Stimulated activated CD8-positive, alpha-beta memory T cell treated with anti-CD3 and anti-CD28 coated beads, Interleukin-4, amount 100 ng/mL, for 48 hours (primary cell): ENCODE measurements around the gene PRDX2.
"Not testable (repeated sequence)": the region's sequence is repeated elsewhere in the genome, so short reads cannot be mapped to it uniquely, and the experiment has no call there.

Source experiments
- DNase-seq: peaks from one replicate; pipeline ENCODE4 v3.0.0-alpha.2; 2020

PRDX2 gene

GRCh38 chr19:12825254-12826131 lies 23.9 kb upstream of the PRDX2 start:
- peak; percentile 59 for DNase-seq

- no peak for DNase-seq
Observed at GRCh38 chr19:12821761-12822160, 20.2 kb upstream of the PRDX2 start.

- not testable (repeated sequence) for DNase-seq
Observed at GRCh38 chr19:12817810-12818209, 16.2 kb upstream of the PRDX2 start.

- not testable (repeated sequence) for DNase-seq
Observed at GRCh38 chr19:12817188-12817587, 15.6 kb upstream of the PRDX2 start.

- DNase-seq: no peak
Observed at GRCh38 chr19:12815088-12815487, 13.5 kb upstream of the PRDX2 start.

GRCh38 chr19:12806242-12807081 lies 4.9 kb upstream of the PRDX2 start, which contains the start of gene RNASEH2A:
RNASEH2A (plus strand) TSS chr19:12806584; CDS start chr19:12806674, 90 bp downstream.
- peak; percentile 92 for DNase-seq

GRCh38 chr19:12804051-12804450 lies 2.5 kb upstream of the PRDX2 start:
- DNase-seq: no peak

GRCh38 chr19:12802267-12803106 lies 887 bp upstream of the PRDX2 start:
- no peak for DNase-seq

- peak; percentile 58 for DNase-seq
Observed at GRCh38 chr19:12800923-12801465, 606 bp downstream of the PRDX2 start.

- DNase-seq: no peak
Observed at GRCh38 chr19:12800466-12800770, 1.2 kb downstream of the PRDX2 start.

- DNase-seq: no peak
Observed at GRCh38 chr19:12799742-12800465, 1.7 kb downstream of the PRDX2 start.

GRCh38 chr19:12797607-12798006 lies 4.0 kb downstream of the PRDX2 start:
- not testable (repeated sequence) for DNase-seq

GRCh38 chr19:12797141-12797587 lies 4.4 kb downstream of the PRDX2 start:
- DNase-seq: no peak

- peak; percentile 83 for DNase-seq
Observed at GRCh38 chr19:12796146-12797071, 5.2 kb downstream of the PRDX2 start.

- DNase-seq: no peak
Observed at GRCh38 chr19:12794971-12795381, 6.6 kb downstream of the PRDX2 start.

- DNase-seq: no peak
Observed at GRCh38 chr19:12794196-12794941, 7.2 kb downstream of the PRDX2 start.

- DNase-seq: peak; percentile 94
Observed at GRCh38 chr19:12793290-12794195, 8.1 kb downstream of the PRDX2 start.

- no peak for DNase-seq
Observed at GRCh38 chr19:12792853-12793289, 8.7 kb downstream of the PRDX2 start.
